Hematopoietic multipotent progenitor cell treated with erythropoietin and hydrocortisone succinate and interleukin-3 and kit ligand, for 6 days (in vitro differentiated cells): Measurements from ENCODE around the gene SULT1C4.
"Not testable (repeated sequence)": the region's sequence is repeated elsewhere in the genome, so short reads cannot be mapped to it uniquely, and the experiment has no call there.

Source experiments
- DNase-seq: peaks from one replicate; pipeline ENCODE4 v3.0.0-alpha.2; 2015

The SULT1C4 gene

GRCh38 chr2:108414945-108415344, 37.2 kb downstream of the SULT1C4 start:
- DNase-seq = no peak

GRCh38 chr2:108417254-108417653, 39.5 kb downstream of the SULT1C4 start:
- peak; percentile 37 for DNase-seq

GRCh38 chr2:108418416-108418815, 40.7 kb downstream of the SULT1C4 start:
- no peak for DNase-seq

DNA sequence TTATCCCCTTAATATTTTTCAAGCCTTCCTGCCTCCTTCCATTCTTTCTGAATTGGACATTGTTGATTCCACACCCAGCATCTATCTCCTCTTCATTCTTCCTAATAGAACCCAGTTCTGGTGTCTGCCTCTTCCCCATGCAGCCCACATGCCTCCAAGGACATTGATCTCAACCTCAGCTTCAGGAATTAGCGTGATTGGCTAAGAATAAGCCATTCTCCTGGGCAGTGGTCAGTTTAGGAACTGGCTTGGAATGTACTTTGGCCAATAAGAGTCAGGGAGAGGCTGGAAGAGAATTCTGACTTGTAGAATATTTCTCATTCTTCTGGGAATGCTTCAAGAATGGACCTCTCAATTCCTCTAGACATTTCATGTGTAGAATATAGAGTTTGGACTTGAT, 45.3 kb downstream of the SULT1C4 start:
- DNase-seq = no peak

DNA sequence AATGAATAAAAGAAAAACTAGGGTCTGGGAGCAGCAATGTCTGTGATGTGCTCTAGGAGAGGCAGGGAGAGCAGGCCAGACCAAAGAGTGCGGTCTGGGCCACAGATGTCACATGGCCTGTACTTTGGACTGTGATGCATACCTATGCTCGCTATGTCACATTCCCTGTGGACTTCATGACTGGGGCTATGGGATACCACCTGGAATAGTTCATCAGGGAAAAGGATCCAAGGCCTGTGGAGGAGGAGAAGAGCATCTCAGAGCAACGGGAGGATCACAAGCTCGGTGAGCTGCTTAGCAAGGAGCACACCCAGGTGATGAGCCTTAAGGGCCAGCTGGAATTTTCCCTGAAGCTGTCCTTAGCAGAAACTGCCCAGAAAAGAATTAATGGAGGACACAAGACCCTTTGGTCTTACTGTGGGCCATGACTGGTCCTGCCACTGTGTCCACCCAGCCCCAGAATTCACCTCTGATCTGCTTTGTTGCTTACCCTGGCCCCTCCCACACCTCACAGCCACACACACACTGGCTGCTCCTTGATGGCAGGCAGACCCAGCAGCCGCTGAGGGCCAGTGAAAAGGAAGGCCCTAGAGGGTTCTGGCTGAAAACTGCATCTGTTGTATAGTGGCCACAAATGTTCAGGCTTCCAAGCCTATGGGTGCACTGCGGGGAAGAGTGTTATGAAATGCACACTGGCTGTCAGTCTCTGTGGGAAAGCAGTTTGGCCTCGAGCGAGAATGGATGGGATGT, 45.9 kb downstream of the SULT1C4 start:
- DNase-seq = no peak

- DNase-seq = no peak
These were observed 50.7 kb downstream of the SULT1C4 start for GRCh38 chr2:108428286-108429009.

DNA sequence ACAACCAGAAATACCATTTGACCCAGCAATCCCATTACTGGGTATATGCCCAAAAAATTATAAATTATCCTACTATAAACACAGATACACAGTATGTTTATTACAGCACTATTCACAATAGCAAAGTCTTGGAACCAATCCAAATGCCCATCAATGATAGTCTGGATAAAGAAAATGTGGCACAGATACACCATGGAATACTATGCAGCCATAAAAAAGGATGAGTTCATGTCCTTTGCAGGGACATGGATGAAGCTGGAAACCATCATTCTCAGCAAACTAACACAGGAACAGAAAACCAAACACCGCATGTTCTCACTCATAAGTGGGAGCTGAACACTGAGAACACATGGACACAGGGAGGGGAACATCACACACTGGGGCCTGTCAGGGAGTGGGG, 57.8 kb downstream of the SULT1C4 start:
- not testable (repeated sequence) for DNase-seq

DNA sequence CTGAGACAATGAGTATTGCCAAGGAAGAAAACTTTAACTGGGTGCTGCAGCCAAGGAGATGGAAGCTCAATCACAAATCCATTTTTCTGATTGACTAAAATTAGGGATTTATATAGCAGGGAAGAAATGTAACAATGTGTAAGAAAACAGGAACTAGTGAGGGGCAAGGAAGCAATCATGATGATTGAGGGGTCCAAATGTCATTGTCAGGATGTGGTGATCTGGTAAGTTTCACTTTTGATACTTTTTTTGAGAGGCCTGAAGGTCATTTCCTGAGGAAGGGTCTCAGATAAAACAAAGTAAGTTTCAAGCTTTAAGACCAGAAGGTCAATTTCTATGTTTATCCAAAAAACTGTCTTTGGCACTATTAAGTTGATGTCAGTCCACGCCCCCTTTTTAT, 59.2 kb downstream of the SULT1C4 start:
- no peak for DNase-seq
